Dedifferentiated amniotic fluid mesenchymal stem cell (primary cell): Measurements from ENCODE around the gene ZC3H11A.
"Not testable (repeated sequence)": the region's sequence is repeated elsewhere in the genome, so short reads cannot be mapped to it uniquely, and the experiment has no call there.

Experiments used
- DNase-seq: peaks from one replicate; pipeline ENCODE4 v3.0.0-alpha.2; 2016; ENCODE audit errors: extremely low spot score

ZC3H11A gene

GRCh38 chr1:203795441-203796235 is at the start of gene ZC3H11A, which contains the start of gene ZBED6:
Gene ZC3H11A, plus strand, starts transcription at chr1:203795623. Its CDS starts 21,448 bp downstream, at chr1:203817071.
Gene ZBED6, plus strand, starts transcription at chr1:203795623. Its CDS starts 1,900 bp downstream, at chr1:203797523.
- peak; percentile 100 for DNase-seq

GRCh38 chr1:203746281-203746680 is 49.1 kb upstream of the ZC3H11A start:
- DNase-seq, result no peak

GRCh38 chr1:203751051-203751450 is 44.4 kb upstream of the ZC3H11A start:
- peak; percentile 27 for DNase-seq

- DNase-seq, result not testable (repeated sequence)
These were observed 43.6 kb upstream of the ZC3H11A start for GRCh38 chr1:203751618-203752361.

DNA sequence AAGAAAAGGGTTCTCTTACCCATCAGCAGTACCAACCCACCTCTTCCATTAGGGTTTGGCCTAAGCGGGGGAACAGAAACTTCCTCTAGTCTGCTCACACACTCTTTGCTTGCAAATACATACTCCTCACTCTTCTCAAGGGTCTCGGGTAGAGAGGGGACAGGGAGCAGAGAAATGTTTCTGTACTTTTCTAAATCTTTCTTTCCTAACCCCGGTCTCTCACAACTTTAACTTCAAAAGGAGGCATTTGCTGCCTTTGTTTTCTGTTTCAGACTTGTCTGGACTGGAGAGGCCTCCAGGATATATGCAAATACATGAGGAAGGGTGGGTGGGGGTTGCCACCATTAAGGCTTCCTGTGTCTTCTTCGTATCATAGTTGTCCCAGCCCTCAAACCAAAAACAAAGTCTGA is 41.0 kb upstream of the ZC3H11A start:
- DNase-seq, result no peak

DNA sequence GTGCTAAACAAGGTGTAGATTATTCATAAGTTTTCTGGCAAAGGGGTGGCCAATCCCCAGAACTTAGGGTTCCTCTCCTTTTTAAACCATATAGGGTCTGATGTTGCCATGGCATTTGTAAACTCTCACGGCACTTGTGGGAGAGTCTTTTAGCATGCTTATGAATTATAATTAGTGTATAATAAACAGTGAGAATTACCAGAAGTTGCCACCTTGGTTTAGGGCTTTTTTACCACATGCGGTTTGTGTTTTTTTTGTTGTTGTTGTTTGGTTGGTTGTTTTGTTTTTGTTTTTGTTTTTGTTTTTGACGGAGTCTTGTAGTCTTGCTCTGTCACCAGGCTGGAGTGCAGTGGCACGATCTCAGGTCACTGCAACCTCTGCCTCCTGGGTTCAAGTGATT is 39.4 kb upstream of the ZC3H11A start:
- DNase-seq, result no peak

- DNase-seq, result not testable (repeated sequence)
These were observed 36.7 kb upstream of the ZC3H11A start for GRCh38 chr1:203758749-203759148.

DNA sequence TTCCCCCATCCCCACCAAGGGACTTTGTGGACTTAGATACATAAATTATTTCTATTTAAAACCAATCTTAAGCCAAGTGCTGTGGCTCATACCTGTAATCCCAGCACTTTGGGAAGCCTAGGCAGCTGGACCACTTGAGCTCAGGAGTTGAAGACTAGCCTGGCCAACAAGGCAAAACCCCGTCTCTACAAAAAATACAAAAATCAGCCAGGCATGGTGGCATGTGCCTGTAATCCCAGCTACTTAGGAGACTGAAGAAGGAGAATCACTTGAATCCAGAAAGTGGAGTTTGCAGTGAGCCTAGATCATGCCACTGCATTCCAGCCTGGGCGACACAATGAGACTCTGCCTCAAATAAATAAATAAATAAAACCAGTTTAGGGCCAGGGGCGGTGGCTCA is 34.9 kb upstream of the ZC3H11A start:
- DNase-seq, result no peak

GRCh38 chr1:203761958-203762357 is 33.5 kb upstream of the ZC3H11A start:
- DNase-seq, result not testable (repeated sequence)

DNA sequence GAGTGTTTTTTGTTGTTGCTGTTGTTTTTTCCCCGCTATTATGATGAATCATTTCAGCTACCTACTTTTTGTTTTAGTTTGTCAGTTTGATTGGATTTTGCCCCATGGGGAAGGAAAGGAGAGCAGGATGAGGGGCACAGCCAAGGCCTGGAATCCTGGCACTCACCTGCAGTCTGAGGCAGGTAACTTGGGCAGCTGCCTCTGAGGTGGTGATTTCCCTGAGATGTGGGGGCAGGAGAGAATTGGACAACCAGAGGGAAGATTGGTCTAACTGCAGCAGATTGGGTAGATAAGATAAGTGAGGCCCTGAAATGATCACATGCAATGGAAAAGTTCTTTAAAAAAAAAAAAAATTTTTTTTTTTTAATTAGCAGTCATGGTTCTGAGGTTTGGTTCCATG is 31.9 kb upstream of the ZC3H11A start:
- DNase-seq, result no peak

GRCh38 chr1:203764105-203765028 is 31.1 kb upstream of the ZC3H11A start:
- no peak for DNase-seq

- no peak for DNase-seq
These were observed 30.2 kb upstream of the ZC3H11A start, which contains the start of gene LAX1 for GRCh38 chr1:203765029-203765837. Gene LAX1, plus strand, starts transcription at chr1:203765183. Its CDS starts 383 bp downstream, at chr1:203765566.

DNA sequence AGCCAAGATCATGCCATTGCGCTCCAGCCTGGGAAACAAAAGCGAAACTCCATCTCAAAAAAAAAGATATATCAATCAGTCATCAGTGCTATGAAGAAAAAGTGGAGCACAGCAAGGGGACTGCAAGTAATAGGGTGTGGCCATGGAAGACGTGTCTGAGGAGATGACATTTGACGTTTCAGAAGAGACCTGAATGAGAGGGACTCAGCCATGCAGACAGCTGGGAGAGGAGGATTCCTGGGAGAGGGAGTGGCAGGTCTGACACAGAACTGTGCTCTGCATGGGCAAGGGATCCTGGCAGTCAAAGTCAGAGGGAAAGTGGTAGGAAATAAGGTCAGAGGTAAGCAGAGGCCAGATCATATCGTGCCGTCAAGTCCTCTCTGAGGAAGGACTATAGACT is 27.2 kb upstream of the ZC3H11A start:
- DNase-seq, result no peak

DNA sequence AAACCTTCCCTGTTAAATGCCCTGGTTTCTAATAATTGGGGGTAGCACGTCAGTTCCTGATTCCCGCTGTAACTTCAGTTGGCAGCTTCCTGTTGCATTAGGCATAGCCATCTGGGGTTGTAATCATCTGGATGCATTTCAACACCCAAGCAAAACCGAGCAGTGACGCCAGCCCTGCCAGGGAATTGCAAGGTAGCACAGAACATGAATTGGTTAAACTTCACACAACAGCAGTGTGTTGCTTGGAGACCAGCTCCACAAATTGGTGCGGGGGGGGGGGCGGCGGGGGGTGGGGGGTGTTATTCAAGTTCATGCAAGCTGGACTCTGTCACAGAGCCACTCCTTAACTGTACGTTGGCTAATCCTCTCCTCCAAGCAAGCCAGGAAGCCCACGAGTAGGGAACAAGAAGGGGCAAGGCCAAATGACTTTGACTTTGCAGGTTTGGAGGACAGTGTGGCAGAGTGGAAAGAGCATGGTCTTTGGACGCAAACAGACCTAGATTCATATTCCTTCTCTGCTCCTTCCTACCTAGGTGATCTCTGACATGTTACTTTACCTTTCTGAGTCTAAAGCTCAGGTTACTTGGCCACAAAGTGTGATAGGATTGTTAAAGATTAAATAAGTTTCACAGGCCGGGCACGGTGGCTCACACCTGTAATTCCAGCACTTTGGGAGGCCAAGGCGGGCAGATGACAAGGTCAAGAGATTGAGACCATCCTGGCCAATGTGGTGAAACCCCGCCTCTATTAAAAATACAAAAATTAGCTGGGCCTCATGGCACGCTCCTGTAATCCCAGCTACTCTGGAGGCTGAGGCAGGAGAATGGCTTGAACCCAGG is 25.7 kb upstream of the ZC3H11A start:
- peak; percentile 75 for DNase-seq

DNA sequence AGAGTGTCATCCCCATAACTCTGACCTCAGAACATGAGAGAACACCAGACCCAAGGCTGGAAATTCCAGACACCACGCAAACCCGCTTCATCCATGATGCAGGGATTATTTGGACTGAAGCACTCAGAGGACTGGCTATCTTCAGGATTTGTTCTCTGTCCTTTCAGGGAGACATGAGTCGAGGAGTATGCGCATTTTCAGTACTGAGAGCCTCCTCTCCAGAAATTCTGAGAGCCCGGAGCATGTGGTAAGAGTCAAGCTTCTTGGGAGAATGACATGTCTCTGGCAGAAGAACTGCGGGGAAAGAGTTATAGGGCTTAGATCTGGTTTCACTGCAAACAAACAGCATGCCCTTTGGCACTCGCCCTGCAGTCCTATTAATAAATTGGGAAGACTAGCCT is 23.5 kb upstream of the ZC3H11A start:
- no peak for DNase-seq

GRCh38 chr1:203772836-203773235 is 22.6 kb upstream of the ZC3H11A start:
- no peak for DNase-seq

- no peak for DNase-seq
These were observed 18.8 kb upstream of the ZC3H11A start for GRCh38 chr1:203776636-203777035.

DNA sequence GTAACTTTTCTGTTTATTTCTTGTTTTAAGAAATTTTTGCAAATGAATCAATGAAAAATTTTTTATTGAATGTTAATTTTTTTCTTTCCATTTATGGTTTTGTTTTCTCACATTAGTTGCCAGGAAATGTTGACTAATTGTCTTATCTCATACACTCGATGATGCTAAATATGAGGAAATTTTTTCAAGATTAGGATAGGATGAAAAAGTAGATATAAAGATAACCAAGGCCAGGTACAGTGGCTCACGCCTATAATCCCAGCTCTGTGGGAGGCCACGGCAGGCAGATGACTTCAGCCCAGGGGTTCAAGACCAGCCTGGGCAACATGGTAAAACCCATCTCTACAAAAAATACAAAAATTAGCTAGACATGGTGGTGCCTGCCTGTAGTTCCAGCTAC is 17.8 kb upstream of the ZC3H11A start:
- DNase-seq, result no peak

DNA sequence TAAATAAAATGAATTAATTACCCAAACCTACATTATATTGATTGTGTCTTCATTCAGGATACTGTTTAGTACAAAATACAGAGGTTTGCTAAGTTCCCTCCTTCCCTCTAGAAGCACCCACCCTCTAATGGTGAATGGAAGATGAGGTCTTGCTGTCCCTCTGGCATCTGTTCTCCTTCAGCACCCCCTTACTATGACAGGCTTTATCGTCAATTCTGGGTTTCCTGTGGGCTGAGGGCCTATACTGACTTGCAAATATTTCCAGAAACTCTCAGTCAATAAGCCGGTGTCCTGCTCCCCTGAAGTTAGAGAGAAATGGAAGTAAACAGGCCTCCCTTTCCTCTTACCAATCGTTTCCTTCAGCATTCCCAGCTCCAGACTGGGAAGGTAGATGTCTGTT is 17.3 kb upstream of the ZC3H11A start:
- no peak for DNase-seq

DNA sequence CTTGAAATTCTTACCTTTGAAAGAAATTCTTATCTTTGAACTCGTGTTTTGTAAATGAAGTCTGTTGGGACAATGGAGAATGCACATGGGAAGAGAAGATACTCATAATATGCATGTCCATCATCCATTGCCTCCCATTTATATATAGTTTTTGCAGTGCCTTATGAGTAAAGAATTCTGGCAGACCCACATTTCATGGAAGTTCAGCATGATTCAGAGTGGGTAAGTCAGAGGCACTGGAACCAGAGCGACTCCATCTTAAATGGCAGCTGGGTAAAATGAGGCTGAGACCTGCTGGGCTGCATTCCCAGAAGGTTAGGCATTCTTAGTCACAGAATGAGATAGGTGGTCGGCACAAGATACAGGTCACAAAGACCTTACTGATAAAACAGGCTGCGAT is 16.6 kb upstream of the ZC3H11A start:
- DNase-seq, result no peak
